ENCODE measurements around the gene TDRD12.

The TDRD12 gene

DNA sequence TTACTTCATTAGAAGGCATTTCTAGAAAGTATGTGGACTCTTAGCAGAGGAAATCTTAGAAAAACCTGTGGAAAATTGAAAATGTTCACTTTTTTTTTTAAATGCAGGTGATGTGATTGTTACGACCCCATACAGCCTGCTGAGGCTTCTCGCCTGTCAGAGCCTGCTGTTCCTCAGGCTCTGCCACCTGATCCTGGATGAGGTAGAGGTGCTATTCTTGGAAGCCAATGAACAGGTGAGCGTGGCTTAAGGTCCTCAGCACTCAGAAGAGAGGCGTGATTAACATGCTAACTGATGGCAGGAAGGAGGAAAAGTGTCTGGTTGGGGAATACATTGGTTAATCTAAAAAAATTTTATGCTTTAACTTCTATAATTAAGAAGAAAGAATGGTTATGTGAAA lies 78.6 kb downstream of the TDRD12 start:
- in situ Hi-C loops (cut with MboI; ENCODE audit: low pct_unique_long_range_greater_than_20kb, low sequenced_read_pairs, unreplicated experiment) = no loop called here
- TF ChIP-seq, protein P1, sequence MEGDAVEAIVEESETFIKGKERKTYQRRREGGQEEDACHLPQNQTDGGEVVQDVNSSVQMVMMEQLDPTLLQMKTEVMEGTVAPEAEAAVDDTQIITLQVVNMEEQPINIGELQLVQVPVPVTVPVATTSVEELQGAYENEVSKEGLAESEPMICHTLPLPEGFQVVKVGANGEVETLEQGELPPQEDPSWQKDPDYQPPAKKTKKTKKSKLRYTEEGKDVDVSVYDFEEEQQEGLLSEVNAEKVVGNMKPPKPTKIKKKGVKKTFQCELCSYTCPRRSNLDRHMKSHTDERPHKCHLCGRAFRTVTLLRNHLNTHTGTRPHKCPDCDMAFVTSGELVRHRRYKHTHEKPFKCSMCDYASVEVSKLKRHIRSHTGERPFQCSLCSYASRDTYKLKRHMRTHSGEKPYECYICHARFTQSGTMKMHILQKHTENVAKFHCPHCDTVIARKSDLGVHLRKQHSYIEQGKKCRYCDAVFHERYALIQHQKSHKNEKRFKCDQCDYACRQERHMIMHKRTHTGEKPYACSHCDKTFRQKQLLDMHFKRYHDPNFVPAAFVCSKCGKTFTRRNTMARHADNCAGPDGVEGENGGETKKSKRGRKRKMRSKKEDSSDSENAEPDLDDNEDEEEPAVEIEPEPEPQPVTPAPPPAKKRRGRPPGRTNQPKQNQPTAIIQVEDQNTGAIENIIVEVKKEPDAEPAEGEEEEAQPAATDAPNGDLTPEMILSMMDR (IDR thresholded peaks at IDR 0.05; ENCODE audit: extremely low read depth, insufficient read depth, missing control alignments) = no peak
- DNase-seq (ENCODE audit: low spot score) = no peak

DNA sequence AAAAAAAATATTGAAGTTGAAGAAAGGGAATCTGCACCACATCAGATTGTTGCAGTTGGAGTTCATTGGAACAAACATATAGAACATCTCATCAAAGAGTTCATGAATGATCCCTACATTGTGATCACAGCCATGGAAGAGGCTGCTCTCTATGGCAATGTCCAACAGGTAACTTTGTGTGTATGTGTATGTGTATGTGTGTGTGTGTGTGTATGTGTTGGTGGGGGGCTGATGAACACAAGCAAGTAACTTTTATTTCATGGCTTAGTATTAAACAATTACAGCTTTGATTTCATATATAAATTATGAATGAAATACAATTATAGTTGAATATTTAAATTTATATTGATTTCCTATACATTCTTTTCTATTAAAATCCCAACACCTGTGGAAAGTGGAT lies 80.6 kb downstream of the TDRD12 start:
- TF ChIP-seq, protein P1 (IDR thresholded peaks at IDR 0.05; ENCODE audit: extremely low read depth, insufficient read depth, missing control alignments) = no peak
- in situ Hi-C loops (cut with MboI; ENCODE audit: low pct_unique_long_range_greater_than_20kb, low sequenced_read_pairs, unreplicated experiment) = no loop called here
- no peak for DNase-seq (ENCODE audit: low spot score)

- no peak for DNase-seq (ENCODE audit: low spot score)
- TF ChIP-seq, protein P1 (IDR thresholded peaks at IDR 0.05; ENCODE audit: extremely low read depth, insufficient read depth, missing control alignments) = no peak
- in situ Hi-C loops (cut with MboI; ENCODE audit: low pct_unique_long_range_greater_than_20kb, low sequenced_read_pairs, unreplicated experiment) = no loop called here
These were observed 81.2 kb downstream of the TDRD12 start for GRCh38 chr19:32800754-32801153.

DNA sequence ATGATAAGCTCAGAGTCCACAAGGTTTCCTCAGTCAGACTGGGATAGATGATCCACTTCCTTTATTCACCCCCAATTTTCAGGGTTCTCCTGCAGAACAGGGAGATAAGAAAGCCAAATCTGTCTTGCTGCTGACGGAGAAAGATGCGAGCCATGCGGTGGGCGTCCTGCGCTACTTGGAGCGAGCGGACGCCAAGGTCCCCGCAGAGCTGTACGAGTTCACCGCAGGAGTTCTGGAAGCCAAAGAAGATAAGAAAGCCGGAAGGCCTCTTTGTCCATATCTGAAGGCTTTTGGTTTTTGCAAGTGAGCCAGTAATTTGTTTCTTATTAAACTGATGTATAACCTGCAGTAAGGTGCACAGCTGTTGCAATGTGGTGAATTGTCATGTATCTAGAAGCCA lies 83.3 kb downstream of the TDRD12 start:
- in situ Hi-C loops (cut with MboI; ENCODE audit: low pct_unique_long_range_greater_than_20kb, low sequenced_read_pairs, unreplicated experiment) = no loop called here
- TF ChIP-seq, protein P1 (IDR thresholded peaks at IDR 0.05; ENCODE audit: extremely low read depth, insufficient read depth, missing control alignments) = no peak
- no peak for DNase-seq (ENCODE audit: low spot score)

GRCh38 chr19:32808236-32808635 lies 88.7 kb downstream of the TDRD12 start:
- in situ Hi-C loops (cut with MboI; ENCODE audit: low pct_unique_long_range_greater_than_20kb, low sequenced_read_pairs, unreplicated experiment) = no loop called here
- DNase-seq (ENCODE audit: low spot score) = no peak
- TF ChIP-seq, protein P1 (IDR thresholded peaks at IDR 0.05; ENCODE audit: extremely low read depth, insufficient read depth, missing control alignments) = no peak

GRCh38 chr19:32809254-32809653 lies 89.7 kb downstream of the TDRD12 start:
- TF ChIP-seq, protein P1 (IDR thresholded peaks at IDR 0.05; ENCODE audit: extremely low read depth, insufficient read depth, missing control alignments) = no peak
- DNase-seq (ENCODE audit: low spot score) = no peak
- in situ Hi-C loops (cut with MboI; ENCODE audit: low pct_unique_long_range_greater_than_20kb, low sequenced_read_pairs, unreplicated experiment) = no loop called here

- peak; percentile 48 for DNase-seq (ENCODE audit: low spot score)
- in situ Hi-C loops (cut with MboI; ENCODE audit: low pct_unique_long_range_greater_than_20kb, low sequenced_read_pairs, unreplicated experiment) = no loop called here
- TF ChIP-seq, protein P1 (IDR thresholded peaks at IDR 0.05; ENCODE audit: extremely low read depth, insufficient read depth, missing control alignments) = no peak
These were observed 90.2 kb downstream of the TDRD12 start for GRCh38 chr19:32809754-32810153.
